ENCODE data around the gene TRAF3. TPM values are rescaled to one million over a fixed set of nuclear protein-coding genes. Genes with fewer than 3 reads are reported as not detected.

TRAF3 gene
- polyA plus RNA-seq, 1 of the 3 experiments (the other 2 are of a cell fraction) = 17.9 TPM

DNA sequence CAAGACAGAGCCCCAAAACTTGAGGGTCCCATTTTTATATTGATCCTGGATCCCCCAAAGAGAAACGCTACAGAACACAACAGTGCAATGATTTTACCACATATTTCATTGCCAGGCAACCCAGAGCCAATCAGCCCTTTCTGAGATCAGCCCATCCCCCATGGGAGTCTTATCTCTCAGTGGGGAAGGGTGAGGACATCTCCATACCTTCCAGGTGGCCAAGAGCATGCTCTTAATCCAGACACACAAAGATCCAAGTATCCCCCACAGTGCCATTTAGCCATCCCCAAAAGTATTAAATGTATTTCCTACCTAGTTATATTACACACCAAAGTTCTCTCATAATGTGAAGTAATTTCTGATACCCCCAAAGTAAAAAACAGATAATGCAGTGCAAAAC, 82.7 kb downstream of the TRAF3 start:
- no peak for DNase-seq
- 92% methylated on average over 1 of the region's 1 CpG for whole genome bisulfite sequencing (ENCODE audit: low lambda C conversion rate)
- no peak overlapping the region for H3K4me2 ChIP-seq
- peaks cover 0 to 15% of the 10 kb centered on the region in 2 experiments for H3K36me3 ChIP-seq (replicated peaks in 1 of 2; ENCODE audit: control insufficient read depth in 1 of 2, insufficient read depth in 2 of 2, low read length in 1 of 2)
- peaks cover 50% of the 10 kb centered on the region for H3K79me2 ChIP-seq (ENCODE audit: insufficient read depth)
- no peaks in the 10 kb centered on the region for H4K20me1 ChIP-seq (ENCODE audit: insufficient read depth)
- no peak overlapping the region for H2AFZ ChIP-seq (ENCODE audit: low read depth)
- no peaks in the 10 kb centered on the region for H3K27me3 ChIP-seq (ENCODE audit: insufficient read depth)
- peaks cover 6% of the 10 kb centered on the region; the same call in 1 of the 2 replicates for H3K9me3 ChIP-seq
- no peak for TF ChIP-seq EP300 (IDR thresholded peaks at IDR 0.05; ENCODE audit: borderline replicate concordance in 1 of 2, low read depth in 1 of 2, low read length in 1 of 2)
- TF ChIP-seq, protein P1, sequence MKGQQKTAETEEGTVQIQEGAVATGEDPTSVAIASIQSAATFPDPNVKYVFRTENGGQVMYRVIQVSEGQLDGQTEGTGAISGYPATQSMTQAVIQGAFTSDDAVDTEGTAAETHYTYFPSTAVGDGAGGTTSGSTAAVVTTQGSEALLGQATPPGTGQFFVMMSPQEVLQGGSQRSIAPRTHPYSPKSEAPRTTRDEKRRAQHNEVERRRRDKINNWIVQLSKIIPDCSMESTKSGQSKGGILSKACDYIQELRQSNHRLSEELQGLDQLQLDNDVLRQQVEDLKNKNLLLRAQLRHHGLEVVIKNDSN (IDR thresholded peaks at IDR 0.05; ENCODE audit: borderline replicate concordance, low read depth) = no peak
- TF ChIP-seq FOXM1 (IDR thresholded peaks at IDR 0.05; ENCODE audit: low read depth) = no peak
- no peak for TF ChIP-seq SMC3 (IDR thresholded peaks at IDR 0.05; ENCODE audit: low read depth, low read length)
- TF ChIP-seq CTCF (IDR thresholded peaks at IDR 0.05) = no peak
- TF ChIP-seq GATA2 (CRISPR knock-in tag; IDR thresholded peaks at IDR 0.05) = no peak
- no peak for TF ChIP-seq RXRA (IDR thresholded peaks at IDR 0.05; ENCODE audit: borderline replicate concordance, low read depth)
- no peak for TF ChIP-seq EZH2phosphoT487 (IDR thresholded peaks at IDR 0.05; ENCODE audit: borderline replicate concordance, low read depth)
- TF ChIP-seq, protein P2, sequence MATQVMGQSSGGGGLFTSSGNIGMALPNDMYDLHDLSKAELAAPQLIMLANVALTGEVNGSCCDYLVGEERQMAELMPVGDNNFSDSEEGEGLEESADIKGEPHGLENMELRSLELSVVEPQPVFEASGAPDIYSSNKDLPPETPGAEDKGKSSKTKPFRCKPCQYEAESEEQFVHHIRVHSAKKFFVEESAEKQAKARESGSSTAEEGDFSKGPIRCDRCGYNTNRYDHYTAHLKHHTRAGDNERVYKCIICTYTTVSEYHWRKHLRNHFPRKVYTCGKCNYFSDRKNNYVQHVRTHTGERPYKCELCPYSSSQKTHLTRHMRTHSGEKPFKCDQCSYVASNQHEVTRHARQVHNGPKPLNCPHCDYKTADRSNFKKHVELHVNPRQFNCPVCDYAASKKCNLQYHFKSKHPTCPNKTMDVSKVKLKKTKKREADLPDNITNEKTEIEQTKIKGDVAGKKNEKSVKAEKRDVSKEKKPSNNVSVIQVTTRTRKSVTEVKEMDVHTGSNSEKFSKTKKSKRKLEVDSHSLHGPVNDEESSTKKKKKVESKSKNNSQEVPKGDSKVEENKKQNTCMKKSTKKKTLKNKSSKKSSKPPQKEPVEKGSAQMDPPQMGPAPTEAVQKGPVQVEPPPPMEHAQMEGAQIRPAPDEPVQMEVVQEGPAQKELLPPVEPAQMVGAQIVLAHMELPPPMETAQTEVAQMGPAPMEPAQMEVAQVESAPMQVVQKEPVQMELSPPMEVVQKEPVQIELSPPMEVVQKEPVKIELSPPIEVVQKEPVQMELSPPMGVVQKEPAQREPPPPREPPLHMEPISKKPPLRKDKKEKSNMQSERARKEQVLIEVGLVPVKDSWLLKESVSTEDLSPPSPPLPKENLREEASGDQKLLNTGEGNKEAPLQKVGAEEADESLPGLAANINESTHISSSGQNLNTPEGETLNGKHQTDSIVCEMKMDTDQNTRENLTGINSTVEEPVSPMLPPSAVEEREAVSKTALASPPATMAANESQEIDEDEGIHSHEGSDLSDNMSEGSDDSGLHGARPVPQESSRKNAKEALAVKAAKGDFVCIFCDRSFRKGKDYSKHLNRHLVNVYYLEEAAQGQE (IDR thresholded peaks at IDR 0.05; ENCODE audit: low read depth, low read length) = no peak
- TF ChIP-seq JUND (IDR thresholded peaks at IDR 0.05) = no peak
- no peak for TF ChIP-seq PBX3 (IDR thresholded peaks at IDR 0.05)
- no peak for TF ChIP-seq FOXJ3 (CRISPR knock-in tag; IDR thresholded peaks at IDR 0.05)
- no peak for TF ChIP-seq TEAD4 (IDR thresholded peaks at IDR 0.05; ENCODE audit: borderline replicate concordance, insufficient read depth)
- TF ChIP-seq NRF1 (IDR thresholded peaks at IDR 0.05; ENCODE audit: low read depth, low read length) = no peak
- no peak for TF ChIP-seq TAF1 (IDR thresholded peaks at IDR 0.05; ENCODE audit: borderline replicate concordance, low read depth, low read length)
- no peak for TF ChIP-seq ELF1 (IDR thresholded peaks at IDR 0.05)
- no peak for TF ChIP-seq RCOR1 (IDR thresholded peaks at IDR 0.05; ENCODE audit: low read length)
- TF ChIP-seq, protein P3, sequence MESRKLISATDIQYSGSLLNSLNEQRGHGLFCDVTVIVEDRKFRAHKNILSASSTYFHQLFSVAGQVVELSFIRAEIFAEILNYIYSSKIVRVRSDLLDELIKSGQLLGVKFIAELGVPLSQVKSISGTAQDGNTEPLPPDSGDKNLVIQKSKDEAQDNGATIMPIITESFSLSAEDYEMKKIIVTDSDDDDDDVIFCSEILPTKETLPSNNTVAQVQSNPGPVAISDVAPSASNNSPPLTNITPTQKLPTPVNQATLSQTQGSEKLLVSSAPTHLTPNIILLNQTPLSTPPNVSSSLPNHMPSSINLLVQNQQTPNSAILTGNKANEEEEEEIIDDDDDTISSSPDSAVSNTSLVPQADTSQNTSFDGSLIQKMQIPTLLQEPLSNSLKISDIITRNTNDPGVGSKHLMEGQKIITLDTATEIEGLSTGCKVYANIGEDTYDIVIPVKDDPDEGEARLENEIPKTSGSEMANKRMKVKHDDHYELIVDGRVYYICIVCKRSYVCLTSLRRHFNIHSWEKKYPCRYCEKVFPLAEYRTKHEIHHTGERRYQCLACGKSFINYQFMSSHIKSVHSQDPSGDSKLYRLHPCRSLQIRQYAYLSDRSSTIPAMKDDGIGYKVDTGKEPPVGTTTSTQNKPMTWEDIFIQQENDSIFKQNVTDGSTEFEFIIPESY (IDR thresholded peaks at IDR 0.05; ENCODE audit: borderline replicate concordance, low read depth) = no peak
- no peak for TF ChIP-seq MAX (IDR thresholded peaks at IDR 0.05; ENCODE audit: low read depth)
- TF ChIP-seq GABPA (IDR thresholded peaks at IDR 0.05; ENCODE audit: low read depth) = no peak
- H3K4me3 ChIP-seq (ENCODE audit: low read depth in 2 of 2, low read length in 1 of 2) = no peak overlapping the region
- ChIA-PET POLR2A (no interaction called here), CTCF (no interaction called here)
- no peaks in the 10 kb centered on the region for H3K9me2 ChIP-seq
- no peaks in the 10 kb centered on the region for H3K4me1 ChIP-seq (ENCODE audit: control insufficient read depth in 1 of 2, insufficient read depth in 2 of 2, low read depth in 1 of 2, low read length in 1 of 2)
- H3K27ac ChIP-seq (ENCODE audit: low read depth in 2 of 2, low read length in 1 of 2) = no peak overlapping the region
- no peak overlapping the region for H3K9ac ChIP-seq
- no peaks in the 10 kb centered on the region for H3F3A ChIP-seq (replicated peaks; ENCODE audit: insufficient read depth)

Data from SK-N-SH (cell line).